Measurements from ENCODE around the gene FRMD4A.
"Not testable (repeated sequence)": the region's sequence is repeated elsewhere in the genome, so short reads cannot be mapped to it uniquely, and the experiment has no call there.

Gene FRMD4A

DNA sequence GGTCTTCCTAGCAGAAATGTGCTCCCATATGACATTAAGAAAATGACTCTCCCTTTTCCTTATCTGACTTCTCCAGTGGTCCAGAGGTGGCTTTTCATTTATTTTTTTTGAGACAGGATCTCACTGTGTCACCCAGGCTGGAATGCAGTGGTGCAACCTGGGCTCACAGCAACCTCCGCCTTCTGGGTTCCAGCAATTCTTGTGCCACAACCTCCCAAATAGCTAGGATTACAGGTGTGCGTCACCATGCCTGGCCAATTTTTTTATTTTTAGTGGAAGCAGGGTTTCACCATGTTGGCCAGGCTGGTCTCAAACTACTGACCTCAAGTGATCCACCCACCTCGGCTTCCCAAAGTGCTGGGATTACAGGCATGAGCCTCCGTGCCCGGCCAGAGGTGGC is 563.6 kb downstream of the FRMD4A start:
- not testable (repeated sequence) for DNase-seq

DNA sequence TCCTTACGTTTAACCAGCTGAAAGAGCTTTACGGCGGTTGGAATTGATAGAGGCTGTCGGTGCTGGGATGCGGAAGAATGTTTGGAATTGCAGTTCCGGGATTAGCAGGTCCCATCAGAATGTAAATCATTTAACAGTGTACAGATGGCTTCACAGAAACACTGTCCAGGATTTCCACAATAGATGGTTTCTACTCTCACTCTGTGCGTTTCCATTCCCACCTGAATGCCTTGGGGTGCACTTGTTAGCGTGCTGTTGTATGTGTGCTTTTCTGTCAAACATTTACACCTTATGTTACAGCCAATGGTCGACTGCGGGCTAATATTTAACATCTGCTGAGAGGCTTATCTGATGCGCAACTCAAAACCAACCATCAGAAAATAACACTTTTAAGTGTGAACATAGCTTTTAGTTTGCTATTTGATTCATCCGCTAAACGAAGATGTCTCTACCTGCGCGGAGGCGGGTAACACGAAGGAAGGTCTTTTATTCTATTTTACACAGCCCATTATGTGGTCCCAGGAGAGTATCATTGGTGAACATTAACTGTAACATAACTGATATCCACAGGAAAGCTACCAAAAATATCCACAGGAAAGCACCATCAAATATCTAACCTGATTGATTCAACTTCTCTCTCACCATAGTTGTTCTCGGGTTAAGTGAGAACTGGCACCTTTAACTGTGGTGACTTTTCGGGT is 564.9 kb downstream of the FRMD4A start:
- no peak for DNase-seq

DNA sequence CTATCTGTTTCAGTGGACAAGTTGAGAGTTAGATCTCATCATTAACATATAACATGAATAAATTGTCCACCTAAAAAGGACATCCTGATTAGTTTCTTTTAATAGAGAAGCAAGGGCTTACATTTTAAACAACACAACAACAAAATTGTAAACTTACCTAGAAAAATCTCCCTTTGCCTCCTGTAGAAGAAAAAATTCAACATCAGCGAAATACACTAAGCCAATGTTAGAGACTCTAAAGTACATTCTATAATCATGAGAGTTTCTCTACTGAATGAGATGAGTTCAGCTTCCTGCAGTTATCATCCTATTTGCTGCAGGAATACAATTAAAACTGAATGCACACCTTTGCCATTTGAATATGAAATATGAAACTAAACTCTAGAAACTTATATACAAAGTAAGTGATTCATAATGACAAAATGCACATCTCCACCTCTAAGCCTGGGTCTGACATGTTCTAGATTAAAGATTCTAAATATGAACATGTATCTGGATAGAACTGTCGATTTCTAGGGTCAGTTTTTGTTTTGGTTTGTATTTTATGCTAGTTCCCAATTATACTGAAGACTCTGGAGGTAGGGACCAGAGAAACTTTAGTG is 569.1 kb downstream of the FRMD4A start:
- no peak for DNase-seq

DNA sequence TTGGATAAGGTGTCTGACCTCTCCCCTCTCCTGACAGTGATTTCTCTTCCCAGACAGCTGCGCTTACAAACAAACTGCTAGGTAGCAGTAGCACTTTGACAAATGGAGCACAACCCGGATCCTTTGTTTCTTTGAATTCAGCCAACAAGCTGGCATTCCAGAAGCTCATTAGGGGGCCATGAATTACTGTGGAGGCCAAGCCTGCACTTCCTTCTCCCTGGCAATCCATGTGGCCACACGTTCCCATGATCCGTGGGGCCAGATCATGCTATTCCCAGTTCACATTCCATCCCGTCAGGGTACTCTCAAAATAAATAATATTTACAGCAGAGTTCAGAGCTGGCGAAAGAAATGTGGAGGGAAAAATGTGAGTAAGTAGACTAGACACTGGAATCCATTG is 571.6 kb downstream of the FRMD4A start:
- DNase-seq: no peak

DNA sequence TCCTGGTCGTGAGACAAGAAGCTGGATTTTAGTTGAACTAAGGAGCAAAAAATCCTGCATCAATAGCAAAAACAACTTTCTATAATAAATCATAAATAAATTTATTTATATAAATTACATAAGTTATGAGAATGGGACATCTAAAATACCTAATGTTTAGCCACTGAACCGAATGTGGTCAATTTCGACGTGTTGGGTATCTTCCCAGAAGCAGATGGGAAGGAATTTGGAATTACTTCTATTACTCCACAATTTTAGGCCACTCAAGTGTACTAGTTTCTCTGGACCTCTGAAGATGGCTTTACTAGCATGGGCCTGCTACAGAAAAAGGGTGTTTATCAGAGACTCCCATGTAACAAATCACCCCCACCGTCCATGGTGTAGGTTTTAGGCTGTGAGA is 572.0 kb downstream of the FRMD4A start:
- no peak for DNase-seq

DNA sequence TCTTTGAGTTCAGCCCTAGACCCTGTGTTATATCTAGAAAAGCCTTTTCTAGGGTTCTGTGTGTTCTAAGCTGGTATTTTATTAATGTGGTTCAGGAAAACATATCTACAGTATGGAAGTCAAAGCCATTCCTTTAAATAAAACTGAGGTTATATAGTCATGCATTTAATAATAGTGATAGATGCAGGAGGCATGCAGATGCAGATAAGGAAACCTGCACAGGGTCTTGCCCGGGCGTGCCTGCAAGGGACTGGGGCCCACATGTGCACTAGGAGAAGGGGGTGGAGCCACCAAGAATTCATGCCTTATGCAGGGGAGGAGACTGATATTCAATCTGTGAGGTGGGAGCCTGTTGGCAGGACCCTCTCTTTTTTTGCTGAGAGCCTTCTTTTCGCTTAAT is 572.4 kb downstream of the FRMD4A start:
- DNase-seq: no peak

DNA sequence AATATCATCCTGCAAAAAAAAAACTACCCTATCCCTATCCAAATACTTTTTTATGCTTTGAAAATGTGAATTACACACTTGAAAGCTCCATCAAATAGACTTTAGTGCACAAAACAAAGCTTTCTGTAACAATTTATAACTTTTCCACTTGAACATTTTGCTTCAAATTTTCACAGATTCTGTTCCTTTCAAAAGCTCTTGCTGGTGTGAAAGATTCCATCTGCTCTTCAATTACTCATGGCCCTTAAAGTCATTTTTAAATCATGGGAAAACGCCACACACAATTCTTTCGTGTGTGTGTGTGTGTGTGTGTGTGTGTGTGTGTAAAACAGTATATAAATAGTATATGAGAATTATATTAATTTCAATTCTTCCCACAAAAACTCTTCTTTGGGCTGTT is 576.4 kb downstream of the FRMD4A start:
- no peak for DNase-seq

DNA sequence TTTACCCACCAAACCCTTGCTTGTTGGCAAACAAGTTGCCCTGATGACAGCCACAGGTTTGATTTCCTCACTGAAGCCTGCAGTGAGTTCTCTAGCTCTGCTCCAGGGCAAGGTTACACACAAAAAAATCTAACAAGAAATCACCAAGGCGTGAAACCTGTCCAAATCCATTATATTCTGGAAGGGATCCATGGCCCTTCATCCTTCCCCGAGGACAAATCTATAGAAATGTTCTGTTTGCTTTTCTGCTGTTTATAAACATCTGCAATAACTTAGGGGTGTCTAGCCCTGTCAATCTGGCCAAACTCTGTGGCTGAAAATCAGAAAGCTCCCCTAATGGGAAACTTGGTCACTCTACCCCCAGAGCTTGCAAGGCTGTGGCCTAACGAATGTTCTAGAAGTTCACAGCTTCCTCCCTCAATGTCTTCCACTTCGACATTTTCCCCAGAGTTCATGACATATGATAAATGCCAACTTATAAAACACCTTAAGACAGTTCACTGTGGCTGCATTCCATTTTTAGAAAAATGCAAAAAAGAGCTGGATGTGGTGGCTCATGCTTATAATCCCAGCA is 579.4 kb downstream of the FRMD4A start:
- no peak for DNase-seq

DNA sequence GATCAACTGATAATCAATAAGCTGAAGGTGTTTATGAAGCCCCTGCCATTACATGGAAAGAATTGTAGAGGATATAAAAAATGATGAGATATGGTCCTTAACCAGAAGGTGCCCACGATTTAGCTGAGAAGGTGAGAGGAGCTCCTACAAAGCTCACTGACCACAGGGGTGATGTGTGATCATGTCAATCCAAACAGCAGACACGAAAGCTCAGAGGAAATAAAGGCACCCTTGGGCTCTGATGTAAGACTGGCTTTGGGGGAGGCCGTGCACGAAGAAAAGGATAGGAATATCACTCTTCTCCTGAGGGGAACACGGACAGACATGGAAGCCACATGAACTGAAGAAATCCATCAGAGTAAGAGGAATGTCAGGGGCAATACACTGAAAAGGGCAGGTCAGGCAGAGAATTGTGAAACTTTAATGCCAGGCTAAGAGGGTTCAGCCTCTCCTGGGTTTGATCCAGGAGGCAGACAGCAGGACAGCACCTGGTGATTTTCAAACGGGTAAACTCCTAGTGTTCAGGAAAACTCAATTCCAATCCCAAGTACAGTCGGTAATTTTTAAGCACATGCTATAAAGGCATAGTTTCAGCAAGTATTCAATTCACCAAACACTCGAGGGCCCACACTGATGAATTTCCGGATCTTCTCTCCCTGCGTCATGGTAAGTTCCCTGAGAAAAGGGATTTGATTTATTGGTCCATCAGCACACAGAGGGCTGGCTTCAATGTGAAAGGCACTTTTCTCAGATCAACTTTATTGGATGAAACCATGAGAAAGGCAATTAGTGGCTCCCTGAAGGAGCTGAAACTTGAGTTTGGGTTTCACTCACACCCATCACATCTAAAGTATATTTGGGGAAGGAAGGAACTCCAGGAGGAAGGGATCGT is 580.2 kb downstream of the FRMD4A start:
- no peak for DNase-seq

DNA sequence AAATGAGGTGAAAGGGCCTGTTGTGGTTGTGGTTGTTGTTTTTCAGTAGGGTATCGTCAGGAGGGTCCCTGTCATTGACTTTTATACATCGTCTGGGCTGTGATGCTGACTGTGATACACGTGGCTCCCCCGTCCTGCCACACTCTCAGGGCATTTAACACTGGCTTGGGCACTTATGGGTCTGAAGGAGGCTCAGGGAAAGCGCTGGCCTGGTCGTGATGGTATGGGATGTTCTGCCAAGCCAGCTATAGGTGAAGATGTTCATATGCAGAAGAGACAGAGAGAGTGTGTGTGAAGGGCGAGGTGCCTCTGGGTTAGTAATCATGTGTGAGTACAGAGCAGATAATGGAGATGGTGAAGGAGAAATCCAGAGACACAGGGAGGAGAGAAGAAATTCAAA is 585.5 kb downstream of the FRMD4A start:
- no peak for DNase-seq

DNA sequence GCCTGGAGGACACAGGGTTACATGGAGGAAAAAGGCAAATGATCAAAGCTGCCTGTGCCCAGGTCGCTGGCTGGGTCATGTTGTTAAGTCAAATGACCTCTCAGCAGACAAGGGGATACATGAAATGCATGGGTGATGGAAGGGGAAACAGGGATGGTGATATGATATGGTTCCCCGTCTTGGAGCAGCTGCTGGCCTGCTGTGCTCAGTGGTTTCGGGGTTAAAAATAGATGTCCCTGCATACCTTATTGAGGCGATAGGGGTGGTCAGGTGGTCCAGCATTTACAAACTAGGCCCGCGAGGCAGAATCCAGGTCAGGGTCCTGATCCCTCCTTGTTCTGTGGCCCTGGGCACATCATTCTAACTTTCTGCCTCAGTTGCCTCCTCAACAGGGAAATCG is 586.8 kb downstream of the FRMD4A start:
- DNase-seq: no peak

DNA sequence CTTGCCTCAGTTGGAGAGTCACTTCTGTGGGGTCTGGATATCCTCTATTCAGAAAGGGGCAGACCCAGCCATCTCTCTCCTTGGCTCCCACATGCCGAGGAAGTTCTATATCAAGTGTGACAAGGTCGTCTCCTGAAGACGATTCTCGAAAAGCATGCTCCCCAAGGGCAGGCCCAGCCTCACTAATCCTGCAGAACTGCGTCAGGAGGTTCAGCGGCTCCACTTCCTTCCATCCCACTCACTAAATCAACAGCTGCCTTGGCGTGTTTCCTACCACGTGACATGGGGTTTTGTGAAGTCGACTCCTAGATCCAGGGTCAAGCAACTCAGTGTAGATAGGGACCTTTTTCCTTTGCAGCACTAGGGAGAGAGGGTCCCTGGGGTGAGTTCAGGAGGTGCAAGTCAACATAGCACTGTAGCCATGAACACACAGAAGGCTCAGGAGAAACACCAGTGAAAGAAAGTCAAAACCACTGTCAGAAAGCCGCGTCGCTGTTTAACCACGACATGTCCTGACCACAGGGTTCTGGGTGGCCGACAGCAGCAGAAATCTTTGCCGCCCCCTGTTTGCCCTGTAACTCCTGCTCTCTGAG is 587.5 kb downstream of the FRMD4A start:
- no peak for DNase-seq

DNA sequence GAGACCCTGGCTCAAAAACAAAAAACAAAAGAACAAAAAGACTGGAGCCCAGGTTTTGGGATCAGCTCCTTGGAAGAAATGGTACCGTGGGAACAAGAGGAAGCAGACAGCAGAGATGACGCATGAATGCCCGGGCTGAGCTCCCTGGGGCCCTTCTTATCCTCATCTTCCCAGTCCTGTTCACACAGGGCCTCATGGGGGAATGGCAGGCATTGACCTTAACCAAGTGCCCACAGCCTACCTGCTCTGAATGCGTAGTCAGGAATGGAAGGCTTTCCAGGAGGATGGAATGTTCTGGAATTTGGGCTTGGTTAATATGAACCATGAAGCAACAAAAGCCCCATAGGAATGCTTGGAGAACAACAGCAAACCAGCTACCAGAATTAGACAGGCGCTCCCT is 589.3 kb downstream of the FRMD4A start:
- no peak for DNase-seq

DNA sequence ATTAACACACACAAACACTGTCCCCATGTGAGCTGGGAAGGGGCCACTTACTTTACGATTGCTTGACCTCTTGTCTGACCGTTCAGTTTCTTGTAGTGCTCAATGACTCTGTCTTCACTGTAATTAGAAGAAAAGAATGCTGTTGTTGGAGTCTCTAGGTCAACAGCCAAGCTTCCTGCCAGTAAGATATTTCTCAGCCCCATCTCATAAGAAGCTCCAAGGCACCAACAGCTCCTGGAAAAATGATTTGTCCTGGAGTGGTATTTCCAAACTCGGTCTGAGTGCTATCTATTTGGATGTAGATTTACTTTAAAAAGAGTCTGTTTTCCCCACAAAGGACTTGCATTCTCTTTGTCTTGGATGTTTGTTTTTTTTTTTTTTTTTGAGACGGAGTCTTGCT is 590.3 kb downstream of the FRMD4A start:
- DNase-seq: no peak

DNA sequence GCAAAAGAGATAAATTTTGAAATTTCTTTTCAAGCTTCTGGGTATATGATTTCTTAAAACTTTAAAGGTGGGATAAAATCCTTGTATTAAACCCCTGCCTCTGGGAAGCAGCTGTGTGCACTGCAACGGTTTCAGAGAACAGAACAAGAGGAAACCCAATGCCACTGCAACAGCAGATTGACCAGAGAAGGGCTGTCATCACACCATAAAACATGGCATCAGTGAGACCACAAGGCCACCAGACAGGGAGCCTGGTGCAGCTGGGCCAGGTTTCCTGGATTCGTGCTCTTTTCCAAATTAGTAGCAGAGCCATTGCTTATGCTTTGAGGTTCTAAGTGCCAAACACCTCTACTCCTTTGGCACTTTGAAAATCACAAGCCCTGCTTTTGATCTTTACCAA is 591.5 kb downstream of the FRMD4A start:
- peak; percentile 37 for DNase-seq

DNA sequence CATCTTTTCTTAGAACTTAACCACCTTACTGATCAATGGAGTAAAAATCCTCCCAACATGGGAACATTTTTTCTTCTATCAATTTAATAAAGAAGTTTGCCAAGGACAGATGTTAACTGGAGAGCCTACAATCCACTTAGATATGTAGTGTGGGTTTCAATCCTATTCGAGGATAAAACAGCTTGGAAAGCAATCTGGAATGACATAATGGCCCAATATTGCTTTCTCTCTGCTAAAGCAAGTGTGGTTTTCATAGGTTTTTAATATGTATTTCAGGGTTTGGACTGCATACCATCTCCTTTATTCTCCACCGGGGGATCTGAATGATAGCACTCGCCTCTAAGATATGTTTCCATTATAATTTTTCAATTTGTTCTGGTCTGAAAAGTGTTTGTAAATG is 594.2 kb downstream of the FRMD4A start:
- DNase-seq: no peak

DNA sequence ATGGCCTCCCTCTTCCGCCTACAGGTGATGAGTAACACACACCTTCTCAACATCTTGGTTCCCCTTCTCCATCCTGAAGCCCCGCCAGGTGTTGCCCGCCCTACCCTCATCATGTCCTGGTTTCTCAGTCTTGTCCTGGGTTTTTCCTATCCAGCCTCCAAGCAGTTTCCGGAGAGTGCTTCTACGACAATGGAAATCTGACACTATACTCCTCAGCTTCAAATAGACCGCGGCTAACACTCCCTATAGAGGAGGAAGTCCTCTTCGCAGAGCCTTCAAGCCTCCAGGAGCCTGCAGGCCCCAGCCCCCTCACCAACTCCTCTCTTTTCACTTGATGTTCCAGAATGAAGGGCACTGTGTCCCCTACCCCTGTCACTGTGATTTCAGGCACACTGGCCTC is 596.6 kb downstream of the FRMD4A start:
- no peak for DNase-seq

DNA sequence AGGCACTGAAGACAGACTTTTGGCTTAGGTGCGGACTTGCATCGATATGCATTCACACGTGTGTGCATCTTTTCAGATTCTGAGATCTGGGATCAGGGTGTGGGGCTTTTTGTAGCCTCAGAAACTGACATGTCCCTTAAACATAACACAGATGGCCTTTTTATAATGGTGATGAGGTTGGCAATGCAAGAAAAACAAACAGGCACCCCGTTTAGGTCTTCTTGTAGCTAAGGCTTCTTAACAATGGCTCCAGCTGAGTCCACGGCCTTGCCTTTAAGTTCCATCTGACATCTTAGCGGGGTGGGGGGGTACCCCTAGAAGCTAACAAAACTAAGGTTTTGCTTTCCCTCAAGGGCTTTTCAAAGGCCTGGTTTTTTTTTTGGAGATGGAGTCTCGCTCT is 597.7 kb downstream of the FRMD4A start:
- DNase-seq: no peak

DNA sequence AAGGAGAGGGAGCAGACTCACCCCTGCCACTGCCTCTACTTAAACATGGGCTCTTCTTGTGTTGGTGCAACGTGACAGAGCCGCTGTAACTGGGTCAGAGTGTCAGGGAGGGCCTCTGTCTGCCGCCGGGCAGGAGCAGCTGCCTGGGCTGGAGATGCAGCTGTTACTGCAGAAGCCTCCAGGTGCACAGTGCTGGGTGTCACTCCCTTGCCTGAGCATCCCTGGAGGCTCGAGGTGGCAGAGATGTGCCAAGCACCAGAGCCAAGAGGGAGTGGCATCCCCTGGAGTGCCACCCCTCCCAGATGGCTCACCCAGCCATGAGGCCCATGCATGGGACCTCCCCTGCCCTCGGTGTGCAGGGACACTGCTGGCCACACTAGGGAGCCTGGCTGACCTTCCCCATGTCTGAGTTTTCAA is 598.3 kb downstream of the FRMD4A start:
- DNase-seq: peak; percentile 2

DNA sequence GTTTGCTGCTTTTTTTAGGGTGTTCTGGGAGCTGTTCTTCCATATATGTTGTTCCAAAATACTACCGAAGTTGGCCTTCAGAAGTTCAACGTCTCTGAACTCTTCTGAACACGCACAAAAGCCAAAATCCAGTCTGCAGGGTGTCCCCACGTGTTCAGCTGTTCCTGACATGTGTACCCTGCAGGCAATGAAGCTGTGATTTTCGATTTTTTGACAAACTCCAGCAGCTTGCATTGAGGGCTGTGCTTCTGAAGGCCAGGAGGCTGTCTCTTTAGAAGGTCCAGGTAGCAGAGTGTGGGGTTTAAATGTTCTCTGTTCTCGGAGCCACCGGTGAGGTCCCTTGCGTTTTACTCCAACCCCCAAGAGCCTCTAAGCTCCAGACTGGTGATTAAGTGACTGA is 598.9 kb downstream of the FRMD4A start:
- no peak for DNase-seq

DNA sequence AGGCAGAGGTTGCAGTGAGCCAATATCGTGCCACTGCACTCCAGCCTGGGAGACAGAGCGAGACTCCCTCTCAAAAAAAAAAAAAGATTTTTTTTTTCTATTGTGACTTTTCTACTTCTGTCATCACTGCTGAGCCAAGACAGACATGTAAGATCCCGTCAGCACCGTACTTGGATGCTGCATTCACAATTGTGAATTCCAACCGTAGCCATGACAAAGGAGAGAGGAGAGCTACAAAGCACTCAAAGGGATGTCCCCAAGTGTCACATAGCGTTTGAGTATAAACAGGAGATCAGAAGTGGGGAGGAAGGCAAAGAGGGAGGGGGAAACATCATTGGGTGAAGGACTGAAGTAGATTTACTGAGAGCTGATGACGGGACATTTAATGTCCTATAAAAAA is 599.8 kb downstream of the FRMD4A start:
- DNase-seq: no peak

DNA sequence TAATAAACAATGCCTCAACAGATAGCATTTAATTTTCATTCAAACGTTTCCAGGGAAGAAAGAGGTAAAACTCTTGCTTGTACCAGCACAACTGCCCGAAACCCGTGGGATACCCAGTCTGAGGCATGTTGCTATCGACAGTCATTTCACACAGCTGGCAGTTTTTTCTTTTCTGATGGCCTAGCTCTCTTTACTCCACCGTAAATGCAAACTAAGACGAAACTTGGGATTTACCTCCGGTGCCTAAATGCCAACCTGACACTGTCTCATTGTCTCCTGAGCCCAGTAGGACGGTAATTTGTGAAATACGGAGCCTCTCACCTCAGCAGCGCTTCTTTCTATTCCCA is 600.4 kb downstream of the FRMD4A start:
- DNase-seq: no peak

DNA sequence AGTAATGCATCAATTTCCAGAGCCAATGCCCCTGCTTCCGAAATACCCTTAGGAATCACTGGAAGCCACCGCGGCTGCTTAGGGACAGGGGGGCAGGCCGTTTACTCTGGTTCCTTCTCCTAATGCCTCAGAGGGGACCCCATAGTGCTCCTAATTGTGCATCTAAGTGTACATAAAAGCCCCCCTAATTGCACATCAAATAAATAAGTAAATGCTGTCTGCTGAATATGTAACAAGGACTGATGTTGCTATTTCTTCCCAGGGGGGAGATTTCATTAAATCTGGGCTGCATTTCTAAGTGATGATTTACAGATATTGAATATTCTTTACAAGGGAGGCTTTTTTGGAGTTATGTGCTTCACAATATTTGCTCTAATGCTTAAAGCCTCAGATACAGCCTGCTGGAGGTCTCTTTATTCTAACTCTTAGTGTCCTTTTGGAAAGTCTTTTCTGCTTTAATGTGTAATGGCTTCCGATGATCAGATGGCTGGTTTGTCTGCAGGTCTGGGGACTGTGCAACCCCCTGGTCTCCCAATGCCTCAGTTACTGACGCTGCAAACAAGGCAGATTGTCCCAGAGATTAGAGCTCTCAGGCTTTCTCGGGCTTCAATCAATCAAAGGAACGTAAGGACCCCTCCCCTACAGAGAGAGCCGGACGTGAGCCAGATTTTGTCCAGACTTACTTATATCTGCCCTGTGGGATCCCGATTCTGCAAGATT is 601.0 kb downstream of the FRMD4A start:
- no peak for DNase-seq

All from SHP77 treated with DMSO at 0.1 percent for 48 hours (cell line).